Amniotic epithelial cell (primary cell): ENCODE data around the gene VCX3A.
"Not testable (repeated sequence)": the region's sequence is repeated elsewhere in the genome, so short reads cannot be mapped to it uniquely, and the experiment has no call there.

Source experiments
- DNase-seq: peaks from one replicate; pipeline ENCODE4 v3.0.0-alpha.2; 2010; ENCODE audit warnings: low read depth

The VCX3A gene

DNA sequence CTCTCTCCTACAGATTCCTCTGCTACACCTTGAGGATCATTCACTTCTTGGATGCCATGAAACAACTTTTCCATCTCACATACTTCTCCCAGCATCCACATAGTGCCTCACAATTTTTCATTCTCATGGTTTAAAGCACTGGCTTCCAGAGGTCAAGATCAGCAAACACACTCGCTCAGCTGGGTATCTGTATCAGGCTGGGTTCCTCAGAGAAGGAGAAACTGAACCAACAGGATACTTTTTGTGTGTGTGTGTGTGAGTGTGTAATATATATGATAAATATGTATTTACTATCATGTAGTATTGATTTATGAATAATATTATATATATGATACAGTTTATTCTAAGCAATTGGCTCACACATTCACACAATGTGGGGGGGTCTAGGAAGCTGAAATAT lies at the start of gene VCX3A:
VCX3A (minus strand) TSS at position 101 of the 400 bp plus-strand sequence. CDS start 621 bp downstream, outside the sequence.
- DNase-seq, result not testable (repeated sequence)

DNA sequence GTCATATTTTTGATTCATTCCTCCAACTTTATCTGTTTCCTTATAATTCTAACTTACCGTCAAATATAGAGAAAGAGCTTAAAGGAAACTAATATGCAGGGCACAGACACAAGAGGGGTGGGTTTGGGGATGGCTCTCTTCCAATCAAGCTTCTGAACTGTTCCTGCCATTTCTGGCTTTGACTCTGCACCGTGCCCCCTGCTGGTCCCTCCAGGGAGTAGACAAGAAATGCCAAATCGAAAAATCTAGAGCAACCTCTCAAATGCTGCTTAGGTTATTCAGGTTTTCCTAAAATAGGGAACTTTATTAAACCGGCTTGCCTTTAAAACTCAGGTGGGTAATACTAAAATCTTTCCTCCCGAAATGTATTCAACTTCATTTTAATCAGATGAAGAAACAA lies 39.8 kb upstream of the VCX3A start:
- no peak for DNase-seq

DNA sequence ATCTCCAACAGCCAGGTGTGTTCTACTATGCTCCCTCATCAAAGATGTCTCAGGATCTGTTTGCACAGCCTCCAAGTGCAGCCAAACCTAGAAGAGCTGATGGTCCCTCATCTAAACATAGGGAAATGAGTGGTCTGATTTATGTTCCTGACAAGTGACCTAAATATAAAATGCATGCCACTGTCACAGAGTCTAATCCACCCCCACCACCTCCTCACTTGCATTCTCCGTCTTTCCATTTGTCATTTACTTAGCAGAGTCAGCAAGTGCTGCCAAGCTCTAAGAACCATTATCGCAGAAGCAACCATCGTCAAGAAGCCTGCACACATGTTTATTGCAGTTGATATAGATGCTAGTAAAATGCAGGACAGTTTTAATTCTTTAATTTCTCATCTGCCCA lies 33.1 kb upstream of the VCX3A start:
- DNase-seq, result no peak

DNA sequence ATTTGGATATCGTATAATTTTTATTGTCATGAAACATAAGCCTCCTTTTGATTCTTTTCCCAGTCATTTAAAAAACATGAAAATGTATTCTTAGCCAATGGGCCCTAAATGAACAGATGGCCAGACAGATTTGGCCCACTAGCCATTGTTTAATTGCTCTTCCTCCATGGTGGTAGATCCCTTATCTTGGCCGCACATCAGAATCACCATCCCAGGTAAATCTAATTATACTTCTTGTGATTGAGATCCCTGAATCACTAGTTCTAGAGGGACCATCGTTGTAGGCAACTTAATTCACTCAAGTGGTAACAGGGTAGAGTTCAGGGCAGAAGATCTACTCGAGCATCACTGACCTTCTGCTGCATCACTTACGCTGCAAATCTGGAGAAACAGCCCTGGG lies 24.1 kb upstream of the VCX3A start:
- DNase-seq, result no peak

DNA sequence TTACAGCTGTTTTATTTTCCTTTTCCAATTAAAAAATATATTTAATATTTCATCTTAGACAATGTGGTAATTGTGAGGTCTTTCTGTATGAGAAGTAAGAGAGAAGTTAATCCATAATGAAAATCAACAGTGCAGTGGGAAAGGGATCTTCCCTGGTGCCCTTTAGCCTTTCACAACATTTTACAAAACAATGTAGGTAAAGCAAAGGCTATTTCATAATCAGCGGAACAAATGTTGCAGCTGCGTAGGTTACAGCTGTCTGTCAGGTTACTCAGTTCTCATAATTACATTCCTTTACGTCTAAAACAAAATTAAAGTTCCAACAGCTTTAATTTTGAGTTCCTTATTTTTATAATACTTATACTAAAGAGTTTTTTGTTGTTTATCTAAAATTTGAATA lies 22.8 kb upstream of the VCX3A start:
- no peak for DNase-seq

DNA sequence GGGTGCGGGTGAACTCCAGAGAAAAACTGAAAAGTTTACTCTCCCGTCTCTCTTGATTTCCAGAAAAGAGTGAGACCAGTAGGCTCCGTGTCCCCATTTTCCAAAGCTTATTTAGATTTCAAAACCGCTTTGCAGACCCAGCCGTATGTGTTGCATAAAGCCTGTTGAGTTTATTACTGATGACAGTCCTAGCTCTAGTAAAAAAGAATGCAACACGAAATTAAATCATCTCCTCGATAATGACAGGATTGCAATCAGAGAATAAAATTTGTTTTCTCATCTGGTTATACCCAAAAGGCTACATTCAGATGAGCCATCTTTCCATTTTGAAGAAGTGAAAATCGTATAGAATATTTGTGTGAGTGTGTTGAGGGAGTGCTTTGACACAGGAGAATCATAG lies 16.1 kb upstream of the VCX3A start:
- DNase-seq, result no peak

DNA sequence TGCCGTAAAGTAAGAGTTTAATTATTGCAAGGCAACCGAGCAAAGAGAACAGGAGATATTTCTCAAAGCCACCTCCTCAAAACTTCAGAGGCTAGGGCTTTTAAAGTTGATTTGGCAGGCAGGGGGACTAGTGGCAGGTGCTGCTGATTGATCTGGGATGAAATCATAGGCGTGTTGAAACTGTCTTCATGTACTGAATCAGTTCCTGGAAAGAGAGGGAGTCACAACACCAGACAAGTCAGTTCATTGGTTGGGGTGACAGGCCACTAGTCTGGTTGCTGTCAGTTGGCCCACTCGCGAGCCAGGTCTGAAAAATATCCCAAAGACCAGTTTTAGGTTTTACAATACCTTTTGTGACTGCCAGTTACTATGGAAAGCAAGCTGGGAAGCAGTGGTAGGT lies 10.8 kb upstream of the VCX3A start:
- DNase-seq, result no peak

DNA sequence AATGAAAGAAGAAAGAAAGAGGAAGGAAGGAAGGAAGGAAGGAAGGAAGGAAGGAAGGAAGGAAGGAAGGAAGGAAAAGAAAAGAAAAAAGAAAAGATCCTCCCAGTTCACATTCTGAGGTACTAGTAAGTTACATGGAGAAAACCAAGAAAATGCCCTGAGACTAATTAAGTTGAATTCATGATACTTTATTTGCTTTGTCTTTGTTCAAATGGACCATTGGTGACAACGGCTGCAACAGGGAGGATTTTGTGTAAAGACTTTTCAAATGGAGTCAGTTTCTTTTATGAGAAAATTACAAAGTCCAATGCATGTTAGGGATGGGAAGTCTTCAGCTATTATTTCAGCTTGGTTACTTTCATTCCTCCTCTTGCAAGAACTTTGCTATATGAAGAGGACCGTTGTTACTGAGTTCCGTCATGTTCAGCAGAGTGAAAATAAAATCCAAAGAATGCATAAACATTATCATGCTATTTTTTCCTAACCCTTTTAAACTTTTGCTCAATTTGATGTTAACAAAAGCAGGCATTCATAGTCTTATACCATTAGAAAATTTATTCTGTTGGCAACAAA lies 8.3 kb downstream of the VCX3A start:
- no peak for DNase-seq

DNA sequence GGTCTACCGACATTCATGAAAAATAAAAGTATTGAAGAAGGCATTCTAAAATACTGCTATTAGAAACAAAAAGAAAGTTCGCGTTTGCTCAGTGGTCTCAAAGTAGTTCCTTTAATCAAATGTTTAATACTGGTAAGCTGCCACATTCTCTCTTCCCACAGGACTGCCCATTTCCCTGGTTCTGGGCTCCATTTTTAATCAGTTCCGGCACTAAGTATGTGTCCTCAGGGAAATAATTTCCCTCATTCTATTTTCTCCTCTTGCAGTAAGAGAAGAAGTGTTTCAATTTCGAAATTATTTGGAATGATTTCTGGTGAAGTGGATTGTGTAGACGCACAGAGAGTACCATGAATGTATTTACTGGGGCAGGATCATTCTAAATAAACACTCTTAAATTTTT lies 17.5 kb downstream of the VCX3A start:
- DNase-seq, result no peak

DNA sequence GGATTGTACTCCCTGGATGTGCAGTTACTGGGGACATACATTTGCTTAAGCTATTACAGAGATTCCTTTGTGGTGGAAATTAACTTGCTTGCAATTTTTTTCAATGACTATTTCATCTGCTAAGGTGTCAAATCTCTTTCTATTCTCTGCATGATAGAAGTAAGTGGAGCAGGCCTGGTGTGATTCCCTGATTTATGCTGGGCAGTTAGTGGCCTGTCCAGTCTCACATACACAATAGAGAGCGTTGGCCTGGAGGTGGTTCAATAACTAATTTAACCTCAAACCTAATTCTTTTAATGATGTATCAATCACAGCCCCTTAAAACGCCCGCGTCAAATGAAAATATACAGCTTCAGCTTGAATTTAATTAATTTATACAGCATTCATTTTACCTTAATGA lies 28.5 kb downstream of the VCX3A start:
- no peak for DNase-seq

DNA sequence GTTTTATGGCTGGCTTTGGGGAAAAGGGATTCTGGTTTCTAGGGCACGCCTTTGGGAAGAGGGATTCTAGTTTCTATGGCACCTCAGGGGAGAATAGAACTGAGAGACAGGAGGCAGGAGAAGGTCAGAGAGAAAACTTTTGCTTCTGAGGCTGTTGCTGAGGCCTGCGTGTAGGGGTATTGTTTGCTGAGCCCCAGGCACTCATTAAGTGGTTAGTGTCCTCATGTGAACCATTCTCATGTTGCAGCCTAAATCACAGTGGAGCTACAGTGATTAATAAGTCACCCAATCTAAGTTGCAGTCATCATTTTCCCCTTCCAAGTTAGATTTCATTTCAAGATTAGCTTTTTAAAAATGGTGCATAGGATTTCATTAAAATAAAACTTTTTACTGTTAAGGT lies 29.0 kb downstream of the VCX3A start:
- no peak for DNase-seq

DNA sequence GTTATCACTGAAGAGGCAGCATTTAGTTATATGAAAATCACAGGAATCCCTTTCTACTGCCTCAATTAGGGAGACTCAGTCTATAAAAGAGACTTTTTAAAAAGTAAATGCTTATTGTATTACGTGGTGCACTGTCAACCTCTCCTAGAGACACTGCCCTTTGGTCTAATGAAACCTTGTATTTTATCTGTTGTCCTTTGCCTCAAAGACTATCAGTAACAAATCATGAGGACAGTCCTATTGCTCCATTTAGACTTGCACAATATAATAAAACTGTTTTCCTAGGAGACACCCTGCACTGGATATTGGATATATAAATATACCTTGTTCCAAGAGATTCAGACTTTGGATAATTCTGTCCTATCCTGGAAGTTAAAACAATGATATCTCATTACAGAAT lies 34.2 kb downstream of the VCX3A start:
- no peak for DNase-seq

DNA sequence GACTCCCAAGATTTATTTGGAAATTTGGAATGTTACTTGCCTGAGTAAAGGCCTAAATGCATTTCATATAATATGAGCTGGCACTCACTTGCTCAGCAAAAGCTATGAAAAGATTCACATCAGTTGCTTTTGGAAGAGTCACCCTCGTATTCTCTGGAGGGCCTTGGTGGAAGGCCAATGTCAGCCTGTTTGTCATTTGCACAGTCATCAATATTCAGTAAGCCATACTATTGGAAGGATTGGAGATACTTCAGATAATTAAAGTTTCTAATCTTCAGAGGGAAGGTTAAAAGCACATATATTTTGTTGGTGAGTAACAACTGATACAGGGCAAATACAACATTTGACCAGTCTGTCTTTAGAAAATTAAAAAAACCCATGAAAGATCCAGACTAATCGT lies 36.6 kb downstream of the VCX3A start:
- no peak for DNase-seq
